Small intestine (tissue), 7 donors: ENCODE data around the gene SIK2. TPM values are rescaled to one million over a fixed set of nuclear protein-coding genes. Genes with fewer than 3 reads are reported as not detected.

Source experiments
- DNase-seq, 2 donors: peaks; one replicate each; pipeline versions ENCODE4 v3.0.0 to v3.0.0-alpha.2; 2013
- FAIRE-seq: peaks from 2 replicates; lab custom pipeline; 2012; peaks lifted over from hg19 to GRCh38; lab: Jason Lieb, UNC
- H3K27ac ChIP-seq, 3 donors: one replicate each; pipeline ENCODE4 v1.5.1; 2013; ENCODE audit warnings: low read length in 2 of 3, mild to moderate bottlenecking in 2 of 3, control low read depth in 1 of 3, inconsistent platforms in 1 of 3, low read depth in 1 of 3, moderate library complexity in 1 of 3
- H3K27me3 ChIP-seq, 3 donors: one replicate each; pipeline ENCODE4 v1.6.1; 2013; ENCODE audit warnings: low read length in 3 of 3, inconsistent platforms in 1 of 3; ENCODE audit not compliant: control insufficient read depth in 3 of 3, insufficient read depth in 3 of 3
- H3K36me3 ChIP-seq, 3 donors: one replicate each; pipeline ENCODE4 v1.6.1; 2013; ENCODE audit warnings: low read length in 3 of 3, inconsistent platforms in 1 of 3, low read depth in 1 of 3, mild to moderate bottlenecking in 1 of 3, moderate library complexity in 1 of 3; ENCODE audit not compliant: control insufficient read depth in 3 of 3, insufficient read depth in 2 of 3
- H3K4me1 ChIP-seq, 3 donors: one replicate each; pipeline ENCODE4 v1.6.1; 2013; ENCODE audit warnings: low read length in 2 of 3, inconsistent platforms in 1 of 3, low read depth in 1 of 3, mild to moderate bottlenecking in 1 of 3, moderate library complexity in 1 of 3; ENCODE audit not compliant: control insufficient read depth in 3 of 3, insufficient read depth in 2 of 3
- H3K4me3 ChIP-seq, 3 donors: one replicate each; pipeline ENCODE4 v1.5.1; 2013; ENCODE audit warnings: low read length in 3 of 3, control low read depth in 1 of 3, inconsistent platforms in 1 of 3, low read depth in 1 of 3, mild to moderate bottlenecking in 1 of 3, moderate library complexity in 1 of 3
- H3K9me3 ChIP-seq, 2 donors: one replicate each; pipeline ENCODE4 v1.6.1; 2013; ENCODE audit warnings: low read depth in 1 of 2, low read length in 1 of 2; ENCODE audit not compliant: control insufficient read depth in 2 of 2, insufficient read depth in 1 of 2
- WGBS, 3 donors: extraction: QIAGEN DNeasy Blood & Tissue Kit; methylation state at CpG; one replicate each; pipeline ENCODE4 v1.1.7; 2013; 5-methylcytosine and 5-hydroxymethylcytosine counted together
- polyA plus RNA-seq, 4 donors: library from polyadenylated mRNA; stranded (reverse) in 3 of 4; unstranded in 1 of 4; fragments of 200-250 nt in 3 of 4; fragments of 120-200 nt in 1 of 4; gene quantifications; one replicate each; pipeline versions ENCODE4 v1.2.1 to v1.2.3, GENCODE V29; 2013
- donor health status: healthy with polysubstance abuse.
- donor health status: control.
- donor health status: control.
- donor health status: Bipolar disorder and iron deficiency.
- donor health status: healthy.

SIK2 gene
- polyA plus RNA-seq, 4 donors, result 3.8 to 22.5 (median 5.6) TPM

- FAIRE-seq (no peak), DNase-seq (no peak)
- Histone ChIP-seq H3K9me3 (no peaks in the 10 kb centered on the region), H3K4me1 (peaks cover 0 to 19% (median 0%) of the 10 kb centered on the region in 3 donors), H3K27ac (no peak overlapping the region), H3K27me3 (no peaks in the 10 kb centered on the region), H3K4me3 (no peak overlapping the region), H3K36me3 (peaks cover 6 to 31% (median 20%) of the 10 kb centered on the region in 3 donors)
- WGBS, 3 donors, result 73 to 83% (median 82%) methylated on average over 2 of the region's 2 CpGs
These were observed 139.5 kb downstream of the SIK2 start for GRCh38 chr11:111741751-111742150.

GRCh38 chr11:111743700-111744099 lies 141.5 kb downstream of the SIK2 start:
- DNase-seq (no peak), FAIRE-seq (no peak)
- Histone ChIP-seq H3K27me3 (no peaks in the 10 kb centered on the region), H3K4me1 (peaks cover 0 to 5% (median 2%) of the 10 kb centered on the region in 3 donors), H3K4me3 (no peak overlapping the region), H3K27ac (no peak overlapping the region), H3K36me3 (peaks cover 6 to 27% (median 26%) of the 10 kb centered on the region in 3 donors), H3K9me3 (no peaks in the 10 kb centered on the region)
- 97 to 98% (median 98%) methylated on average over 2 of the region's 2 CpGs for WGBS, 3 donors

DNA sequence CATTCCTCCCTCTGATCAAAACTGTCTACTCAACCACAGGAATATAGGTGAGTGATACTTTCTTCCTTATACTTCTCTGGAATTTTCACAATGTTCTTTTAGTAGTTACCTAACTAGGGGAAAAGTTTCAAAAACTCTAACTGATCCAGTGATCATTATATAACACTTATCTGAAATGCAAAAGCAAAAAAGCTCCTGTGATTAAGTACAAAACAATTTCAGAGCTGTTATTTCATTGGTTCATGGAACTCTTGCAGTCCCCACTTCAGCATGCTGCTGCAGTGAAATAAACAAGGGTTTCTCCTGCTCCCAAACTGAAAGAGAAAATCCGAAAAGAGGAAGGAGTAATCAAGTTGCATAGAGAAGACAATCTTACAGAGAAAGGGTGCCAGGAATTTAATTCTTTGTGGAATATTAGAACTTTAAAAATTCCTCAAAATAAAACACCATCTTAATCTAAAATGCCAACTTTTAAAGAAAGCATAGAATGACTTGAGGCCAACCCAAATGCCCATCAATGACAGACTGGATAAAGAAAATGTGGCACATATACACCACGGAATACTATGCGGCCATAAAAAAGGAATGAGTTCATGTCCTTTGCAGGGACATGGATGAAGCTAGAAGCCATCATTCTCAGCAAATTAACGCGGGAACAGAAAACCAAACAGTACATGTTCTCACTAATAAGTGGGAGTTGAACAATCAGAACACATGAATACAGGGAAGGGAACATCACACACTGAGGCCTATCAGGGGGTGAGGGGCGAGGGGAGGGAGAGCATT lies 143.7 kb downstream of the SIK2 start:
- no peaks in the 10 kb centered on the region for H3K9me3 ChIP-seq
- DNase-seq, result no peak
- peaks cover 0 to 2% (median under 1%) of the 10 kb centered on the region in 3 donors for H3K4me1 ChIP-seq
- no peaks in the 10 kb centered on the region for H3K27me3 ChIP-seq
- peaks cover 6 to 40% (median 31%) of the 10 kb centered on the region in 3 donors for H3K36me3 ChIP-seq
- no peak overlapping the region for H3K27ac ChIP-seq
- 93 to 96% (median 94%) methylated on average over 6 of the region's 6 CpGs for WGBS, 3 donors
- H3K4me3 ChIP-seq, result no peak overlapping the region
- FAIRE-seq, result no peak

DNA sequence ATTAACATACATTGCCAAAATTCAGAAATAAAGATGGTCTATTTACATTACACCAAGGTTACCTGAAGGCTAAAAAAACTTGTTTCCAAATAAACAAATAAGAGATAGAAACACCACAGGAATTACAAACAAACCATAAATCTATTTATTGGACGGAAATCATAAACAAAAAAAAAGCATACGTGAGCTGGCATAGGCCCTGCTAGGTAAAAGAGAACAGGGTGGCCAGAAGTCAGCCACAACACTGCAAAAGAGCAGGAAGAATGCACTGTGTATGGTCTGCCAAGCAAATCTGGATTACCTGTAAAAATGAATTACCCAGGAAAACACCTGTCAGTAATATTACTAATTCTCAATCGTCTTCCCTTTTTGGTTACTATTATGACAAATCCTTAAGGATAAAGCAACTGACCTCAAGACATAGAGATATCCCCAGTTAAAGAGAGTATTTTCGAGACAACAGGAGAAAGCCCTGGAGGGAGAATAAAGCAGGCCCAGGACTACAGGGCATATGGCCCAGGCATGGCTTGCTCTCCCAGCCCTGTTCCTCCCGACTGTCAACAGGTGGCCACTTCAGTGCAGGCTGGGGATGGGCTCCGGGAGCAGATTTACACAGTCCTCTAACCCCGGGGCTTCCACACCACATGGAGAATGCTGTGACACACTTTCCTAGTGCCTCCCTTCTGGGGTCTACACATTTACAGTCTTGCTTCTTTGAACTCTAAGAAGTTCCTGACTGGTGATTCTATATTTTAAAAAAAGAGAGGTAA lies 146.0 kb downstream of the SIK2 start:
- H3K4me1 ChIP-seq, result peaks cover 0 to 2% (median 0%) of the 10 kb centered on the region in 3 donors
- no peak for FAIRE-seq
- DNase-seq, result no peak
- H3K27ac ChIP-seq, result no peak overlapping the region
- no peak overlapping the region for H3K4me3 ChIP-seq
- WGBS, 3 donors, result 56 to 73% (median 68%) methylated on average over 7 of the region's 7 CpGs
- H3K27me3 ChIP-seq, result no peaks in the 10 kb centered on the region
- H3K9me3 ChIP-seq, result no peaks in the 10 kb centered on the region
- H3K36me3 ChIP-seq, result peaks cover 6 to 46% (median 35%) of the 10 kb centered on the region in 3 donors

- DNase-seq (no peak), FAIRE-seq (no peak)
- no peak overlapping the region for H3K27ac ChIP-seq
These were observed 147.4 kb downstream of the SIK2 start for GRCh38 chr11:111749646-111750045.

GRCh38 chr11:111756097-111756496 lies 153.8 kb downstream of the SIK2 start:
- Histone ChIP-seq H3K4me1 (peaks cover 0 to 24% (median 2%) of the 10 kb centered on the region in 3 donors), H3K36me3 (peaks cover 12 to 49% (median 15%) of the 10 kb centered on the region in 3 donors), H3K4me3 (no peak overlapping the region), H3K27ac (peak overlapping the region in 1 of 3 donors; percentile 91), H3K9me3 (no peaks in the 10 kb centered on the region), H3K27me3 (no peaks in the 10 kb centered on the region)
- 27 to 76% (median 66%) methylated on average over 6 of the region's 6 CpGs for WGBS, 3 donors
- DNase-seq (peak; percentile 56 to 62), FAIRE-seq (peak; percentile 84)

More at GRCh38 chr11:111749646-111750045, 147.4 kb downstream of the SIK2 start:
- Histone ChIP-seq H3K9me3 (no peaks in the 10 kb centered on the region), H3K4me1 (peaks cover 0 to 2% (median 0%) of the 10 kb centered on the region in 3 donors), H3K27me3 (no peaks in the 10 kb centered on the region), H3K4me3 (no peak overlapping the region), H3K36me3 (peaks cover 0 to 50% (median 28%) of the 10 kb centered on the region in 3 donors)

GRCh38 chr11:111759376-111759775 lies 157.1 kb downstream of the SIK2 start:
- Histone ChIP-seq H3K36me3 (peaks cover 7 to 43% (median 12%) of the 10 kb centered on the region in 3 donors), H3K27me3 (no peaks in the 10 kb centered on the region), H3K27ac (peak overlapping the region in 1 of 3 donors; percentile 76), H3K4me3 (no peak overlapping the region), H3K9me3 (no peaks in the 10 kb centered on the region), H3K4me1 (peaks cover 2 to 33% (median 4%) of the 10 kb centered on the region in 3 donors)
- FAIRE-seq (no peak), DNase-seq (peak in 1 of 2 donors; percentile 60)

GRCh38 chr11:111759778-111760407 lies 157.6 kb downstream of the SIK2 start:
- no peak for FAIRE-seq
- peak overlapping the region in 1 of 3 donors; percentile 76 for H3K27ac ChIP-seq
- 58 to 72% (median 63%) methylated on average over 5 of the region's 5 CpGs for WGBS, 3 donors

More at GRCh38 chr11:111759778-111760407, 157.6 kb downstream of the SIK2 start:
- DNase-seq, result peak in 1 of 2 donors; percentile 40
- Histone ChIP-seq H3K4me1 (peaks cover 4 to 34% (median 5%) of the 10 kb centered on the region in 3 donors), H3K4me3 (no peak overlapping the region), H3K36me3 (peaks cover 6 to 41% (median 10%) of the 10 kb centered on the region in 3 donors), H3K27me3 (no peaks in the 10 kb centered on the region), H3K9me3 (no peaks in the 10 kb centered on the region)
